ENCODE results near the gene GALP. TPM values are rescaled to one million over a fixed set of nuclear protein-coding genes. Genes with fewer than 3 reads are reported as not detected.
"Not testable (repeated sequence)": the region's sequence is repeated elsewhere in the genome, so short reads cannot be mapped to it uniquely, and the experiment has no call there.

GALP gene
- total RNA-seq, 3 donors from 2014 or later: not detected

- no peak for DNase-seq (ENCODE audit: low spot score in 2 of 2)
- H3K9me3 ChIP-seq: no peaks in the 10 kb centered on the region
- H3K4me1 ChIP-seq: peaks cover 0 to 12% of the 10 kb centered on the region in 2 donors
- H3K4me3 ChIP-seq: no peak overlapping the region
- TF ChIP-seq POLR2AphosphoS5 (IDR thresholded peaks at IDR 0.05): no peak
- no peak for TF ChIP-seq POLR2A (IDR thresholded peaks at IDR 0.05)
- no peak for TF ChIP-seq CTCF (IDR thresholded peaks at IDR 0.05)
- H3K27me3 ChIP-seq: no peaks in the 10 kb centered on the region
- H3K27ac ChIP-seq: no peak overlapping the region
- no peaks in the 10 kb centered on the region for H3K36me3 ChIP-seq
- intact Hi-C loops (cut with DNase I; ENCODE audit: low total_unique reads): no loop called here
These were observed 28.5 kb upstream of the GALP start for GRCh38 chr19:56147307-56147706.

- peaks cover 0 to 4% of the 10 kb centered on the region in 2 donors for H3K4me1 ChIP-seq
- TF ChIP-seq CTCF (IDR thresholded peaks at IDR 0.05) (no peak), POLR2A (IDR thresholded peaks at IDR 0.05) (no peak), POLR2AphosphoS5 (IDR thresholded peaks at IDR 0.05) (no peak)
- intact Hi-C loops (cut with DNase I; ENCODE audit: low total_unique reads): no loop called here
- no peak overlapping the region for H3K4me3 ChIP-seq
- no peak overlapping the region for H3K27ac ChIP-seq
- no peaks in the 10 kb centered on the region for H3K27me3 ChIP-seq
- no peaks in the 10 kb centered on the region for H3K9me3 ChIP-seq
- DNase-seq (ENCODE audit: low spot score in 2 of 2): no peak
- no peaks in the 10 kb centered on the region for H3K36me3 ChIP-seq
These were observed 27.7 kb upstream of the GALP start for GRCh38 chr19:56148096-56148495.

- intact Hi-C loops (cut with DNase I; ENCODE audit: low total_unique reads); H3K27me3 ChIP-seq; H3K36me3 ChIP-seq; H3K4me1 ChIP-seq; H3K9me3 ChIP-seq; H3K27ac ChIP-seq; H3K4me3 ChIP-seq; DNase-seq (ENCODE audit: low spot score in 2 of 2): not testable (repeated sequence)
These were observed 26.7 kb upstream of the GALP start for GRCh38 chr19:56148955-56149655.

GRCh38 chr19:56149656-56150038 lies 26.2 kb upstream of the GALP start:
- Histone ChIP-seq H3K9me3 (no peaks in the 10 kb centered on the region), H3K4me3 (no peak overlapping the region), H3K27me3 (no peaks in the 10 kb centered on the region), H3K36me3 (no peaks in the 10 kb centered on the region), H3K27ac (no peak overlapping the region), H3K4me1 (no peaks in the 10 kb centered on the region)
- TF ChIP-seq POLR2AphosphoS5 (IDR thresholded peaks at IDR 0.05): no peak
- intact Hi-C loops (cut with DNase I; ENCODE audit: low total_unique reads): no loop called here
- no peak for DNase-seq (ENCODE audit: low spot score in 2 of 2)

GRCh38 chr19:56150358-56150757 lies 25.4 kb upstream of the GALP start:
- no peak overlapping the region for H3K4me3 ChIP-seq
- H3K27me3 ChIP-seq: no peaks in the 10 kb centered on the region
- DNase-seq (ENCODE audit: low spot score in 2 of 2): no peak
- no peaks in the 10 kb centered on the region for H3K36me3 ChIP-seq
- TF ChIP-seq CTCF (IDR thresholded peaks at IDR 0.05): no peak
- no peak for TF ChIP-seq POLR2A (IDR thresholded peaks at IDR 0.05)
- TF ChIP-seq POLR2AphosphoS5 (IDR thresholded peaks at IDR 0.05): no peak
- H3K9me3 ChIP-seq: no peaks in the 10 kb centered on the region
- H3K27ac ChIP-seq: no peak overlapping the region
- no peaks in the 10 kb centered on the region for H3K4me1 ChIP-seq
- intact Hi-C loops (cut with DNase I; ENCODE audit: low total_unique reads): no loop called here

GRCh38 chr19:56152644-56153043 lies 23.2 kb upstream of the GALP start:
- Histone ChIP-seq H3K4me1 (no peaks in the 10 kb centered on the region), H3K9me3 (no peaks in the 10 kb centered on the region), H3K36me3 (no peaks in the 10 kb centered on the region), H3K4me3 (no peak overlapping the region), H3K27me3 (no peaks in the 10 kb centered on the region), H3K27ac (no peak overlapping the region)
- TF ChIP-seq POLR2AphosphoS5 (IDR thresholded peaks at IDR 0.05) (no peak), POLR2A (IDR thresholded peaks at IDR 0.05) (no peak), CTCF (IDR thresholded peaks at IDR 0.05) (no peak)
- intact Hi-C loops (cut with DNase I; ENCODE audit: low total_unique reads): no loop called here
- DNase-seq (ENCODE audit: low spot score in 2 of 2): no peak
